ENCODE results near the gene ADGRB3. TPM values are rescaled to one million over a fixed set of nuclear protein-coding genes. Genes with fewer than 3 reads are reported as not detected.

ADGRB3 gene
- total RNA-seq, 1 donor from 2014 or later = 0.92 TPM

- no peak for DNase-seq (ENCODE audit: low read depth)
- Histone ChIP-seq H3K36me3 (ENCODE audit: control insufficient read depth, insufficient read depth, low read length) (no peaks in the 10 kb centered on the region), H3K4me3 (ENCODE audit: low read depth, low read length) (no peak overlapping the region), H3K27me3 (ENCODE audit: control insufficient read depth, insufficient read depth, low read length) (no peaks in the 10 kb centered on the region)
- TF ChIP-seq, protein P1, sequence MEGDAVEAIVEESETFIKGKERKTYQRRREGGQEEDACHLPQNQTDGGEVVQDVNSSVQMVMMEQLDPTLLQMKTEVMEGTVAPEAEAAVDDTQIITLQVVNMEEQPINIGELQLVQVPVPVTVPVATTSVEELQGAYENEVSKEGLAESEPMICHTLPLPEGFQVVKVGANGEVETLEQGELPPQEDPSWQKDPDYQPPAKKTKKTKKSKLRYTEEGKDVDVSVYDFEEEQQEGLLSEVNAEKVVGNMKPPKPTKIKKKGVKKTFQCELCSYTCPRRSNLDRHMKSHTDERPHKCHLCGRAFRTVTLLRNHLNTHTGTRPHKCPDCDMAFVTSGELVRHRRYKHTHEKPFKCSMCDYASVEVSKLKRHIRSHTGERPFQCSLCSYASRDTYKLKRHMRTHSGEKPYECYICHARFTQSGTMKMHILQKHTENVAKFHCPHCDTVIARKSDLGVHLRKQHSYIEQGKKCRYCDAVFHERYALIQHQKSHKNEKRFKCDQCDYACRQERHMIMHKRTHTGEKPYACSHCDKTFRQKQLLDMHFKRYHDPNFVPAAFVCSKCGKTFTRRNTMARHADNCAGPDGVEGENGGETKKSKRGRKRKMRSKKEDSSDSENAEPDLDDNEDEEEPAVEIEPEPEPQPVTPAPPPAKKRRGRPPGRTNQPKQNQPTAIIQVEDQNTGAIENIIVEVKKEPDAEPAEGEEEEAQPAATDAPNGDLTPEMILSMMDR (IDR thresholded peaks at IDR 0.05; ENCODE audit: insufficient read depth, low read length, poor library complexity, severe bottlenecking) = no peak
These were observed 744.4 kb downstream of the ADGRB3 start for GRCh38 chr6:69379518-69379917.

GRCh38 chr6:69383627-69384026 lies 748.5 kb downstream of the ADGRB3 start:
- no peaks in the 10 kb centered on the region for H3K27me3 ChIP-seq (ENCODE audit: control insufficient read depth, insufficient read depth, low read length)
- no peaks in the 10 kb centered on the region for H3K36me3 ChIP-seq (ENCODE audit: control insufficient read depth, insufficient read depth, low read length)
- TF ChIP-seq, protein P1 (IDR thresholded peaks at IDR 0.05; ENCODE audit: insufficient read depth, low read length, poor library complexity, severe bottlenecking) = no peak
- H3K4me3 ChIP-seq (ENCODE audit: low read depth, low read length) = no peak overlapping the region
- no peak for DNase-seq (ENCODE audit: low read depth)

DNA sequence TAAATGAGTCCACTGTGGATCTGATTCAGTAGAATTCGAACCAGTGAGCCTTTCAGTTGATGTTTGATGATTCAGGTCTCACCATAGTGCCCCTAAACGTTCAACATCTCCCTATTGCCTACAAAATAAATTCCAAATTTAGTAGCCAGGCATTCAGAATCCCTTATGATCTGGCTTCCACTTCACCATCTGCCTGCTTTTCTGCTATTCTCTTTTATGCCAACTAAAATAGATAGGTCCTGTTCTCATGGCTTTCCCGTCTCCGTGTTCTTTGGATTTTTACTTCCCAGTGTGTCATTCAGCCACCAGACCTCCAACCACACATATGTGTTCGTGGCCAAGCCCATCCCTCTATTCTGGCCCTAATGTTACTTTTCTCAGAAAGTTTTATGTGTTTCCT lies 751.3 kb downstream of the ADGRB3 start:
- Histone ChIP-seq H3K36me3 (ENCODE audit: control insufficient read depth, insufficient read depth, low read length) (no peaks in the 10 kb centered on the region), H3K4me3 (ENCODE audit: low read depth, low read length) (no peak overlapping the region), H3K27me3 (ENCODE audit: control insufficient read depth, insufficient read depth, low read length) (no peaks in the 10 kb centered on the region)
- DNase-seq (ENCODE audit: low read depth) = no peak
- TF ChIP-seq, protein P1 (IDR thresholded peaks at IDR 0.05; ENCODE audit: insufficient read depth, low read length, poor library complexity, severe bottlenecking) = no peak

- no peaks in the 10 kb centered on the region for H3K36me3 ChIP-seq (ENCODE audit: control insufficient read depth, insufficient read depth, low read length)
- TF ChIP-seq, protein P1 (IDR thresholded peaks at IDR 0.05; ENCODE audit: insufficient read depth, low read length, poor library complexity, severe bottlenecking) = no peak
- no peak for DNase-seq (ENCODE audit: low read depth)
- no peak overlapping the region for H3K4me3 ChIP-seq (ENCODE audit: low read depth, low read length)
- H3K27me3 ChIP-seq (ENCODE audit: control insufficient read depth, insufficient read depth, low read length) = no peaks in the 10 kb centered on the region
These were observed 755.0 kb downstream of the ADGRB3 start for GRCh38 chr6:69390125-69390524.

DNA sequence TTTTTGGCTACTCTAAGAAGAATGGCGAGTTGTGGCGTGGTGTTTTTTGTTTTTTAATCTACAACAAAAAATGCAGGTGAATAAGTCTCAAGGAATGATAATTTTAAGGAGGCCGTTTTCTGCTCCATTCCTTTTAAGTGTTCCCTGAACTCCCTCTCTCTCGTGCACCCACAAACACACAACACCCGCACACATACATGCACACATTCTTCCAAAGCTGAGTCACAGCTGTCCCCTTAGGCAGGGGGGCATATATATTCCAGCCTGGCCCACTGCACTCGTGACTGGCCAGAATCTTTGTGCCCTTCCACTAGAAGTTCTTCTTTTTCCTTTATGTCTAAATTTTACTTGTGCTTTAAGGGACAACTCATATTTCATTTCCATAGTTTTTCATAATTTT lies 756.0 kb downstream of the ADGRB3 start:
- TF ChIP-seq, protein P1 (IDR thresholded peaks at IDR 0.05; ENCODE audit: insufficient read depth, low read length, poor library complexity, severe bottlenecking) = no peak
- Histone ChIP-seq H3K36me3 (ENCODE audit: control insufficient read depth, insufficient read depth, low read length) (no peaks in the 10 kb centered on the region), H3K27me3 (ENCODE audit: control insufficient read depth, insufficient read depth, low read length) (no peaks in the 10 kb centered on the region), H3K4me3 (ENCODE audit: low read depth, low read length) (no peak overlapping the region)
- DNase-seq (ENCODE audit: low read depth) = no peak

DNA sequence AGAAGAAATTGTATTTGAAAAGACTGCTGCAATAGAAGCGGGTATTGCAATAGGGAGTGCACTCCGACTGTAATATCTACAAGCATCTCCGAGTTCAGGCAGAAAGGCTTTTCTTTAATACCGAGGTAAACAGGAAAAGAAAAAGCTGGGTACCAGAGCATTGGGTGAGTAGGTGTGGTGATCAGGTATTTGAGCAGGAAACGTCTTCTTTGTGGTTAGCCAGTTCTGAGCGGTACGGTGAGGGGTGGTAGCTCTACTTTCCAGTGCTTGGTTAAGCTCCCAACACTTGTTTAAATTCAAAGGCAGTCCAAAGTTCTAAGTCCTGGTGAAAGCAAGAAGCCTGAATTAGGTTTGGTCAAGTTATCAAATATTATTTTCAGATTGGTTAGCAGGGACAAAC lies 757.7 kb downstream of the ADGRB3 start:
- DNase-seq (ENCODE audit: low read depth) = no peak
- TF ChIP-seq, protein P1 (IDR thresholded peaks at IDR 0.05; ENCODE audit: insufficient read depth, low read length, poor library complexity, severe bottlenecking) = no peak
- Histone ChIP-seq H3K27me3 (ENCODE audit: control insufficient read depth, insufficient read depth, low read length) (no peaks in the 10 kb centered on the region), H3K4me3 (ENCODE audit: low read depth, low read length) (no peak overlapping the region), H3K36me3 (ENCODE audit: control insufficient read depth, insufficient read depth, low read length) (no peaks in the 10 kb centered on the region)

Measured in kidney epithelial cell (primary cell).